ENCODE measurements around the gene GPC5. TPM values are rescaled to one million over a fixed set of nuclear protein-coding genes. Genes with fewer than 3 reads are reported as not detected.

The GPC5 gene
- total RNA-seq, 1 experiment from 2014 or later: 0.15 TPM

DNA sequence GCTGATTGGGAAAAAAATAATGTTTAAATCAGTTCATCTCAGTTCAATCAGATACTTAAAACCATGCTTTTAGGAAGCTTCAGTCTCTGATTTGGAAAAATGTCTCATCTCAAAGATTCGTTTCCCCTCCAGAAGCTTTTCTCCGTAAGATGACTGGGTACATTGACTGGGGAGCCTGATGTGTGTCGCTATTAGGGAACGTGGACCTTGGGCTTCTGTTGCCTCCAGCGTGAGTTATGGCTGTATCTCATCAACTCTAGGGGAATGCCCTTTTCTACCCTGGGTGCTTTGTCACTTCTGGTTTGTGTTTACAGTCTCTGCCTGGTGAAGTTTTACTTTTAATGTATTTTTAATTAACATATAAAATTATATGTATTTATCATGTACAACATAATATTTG lies 1192.7 kb downstream of the GPC5 start:
- Histone ChIP-seq H2BK20ac (ENCODE audit: low read depth, low read length, poor library complexity, severe bottlenecking) (no peak overlapping the region), H3K79me1 (ENCODE audit: insufficient read depth, low read depth, low read length, poor library complexity, severe bottlenecking) (no peaks in the 10 kb centered on the region), H3K9me3 (ENCODE audit: control insufficient read depth, low read depth, low read length) (no peaks in the 10 kb centered on the region), H4K20me1 (ENCODE audit: control insufficient read depth, insufficient read depth, insufficient read length) (no peaks in the 10 kb centered on the region), H2BK5ac (ENCODE audit: insufficient read length, low read length) (no peak overlapping the region), H4K5ac (ENCODE audit: insufficient read length, low read depth, low read length) (no peak overlapping the region), H3K18ac (ENCODE audit: insufficient read length, low read depth, low read length) (no peak overlapping the region), H3K27ac (ENCODE audit: insufficient read length, low read depth, low read length) (no peak overlapping the region), H3K4ac (ENCODE audit: low read depth, low read length) (no peak overlapping the region), H3K79me2 (ENCODE audit: insufficient read depth, low read length) (no peaks in the 10 kb centered on the region), H3K4me2 (ENCODE audit: insufficient read depth, insufficient read length, low read length) (no peak overlapping the region), H3T11ph (ENCODE audit: low read length) (no peak overlapping the region), H2BK120ac (ENCODE audit: low read depth, low read length, poor library complexity, severe bottlenecking) (no peak overlapping the region), H3K23me2 (ENCODE audit: insufficient read length, low read depth, low read length, poor library complexity, severe bottlenecking) (no peaks in the 10 kb centered on the region), H2BK12ac (ENCODE audit: insufficient read length, low read depth, low read length) (no peak overlapping the region), H2AK5ac (ENCODE audit: insufficient read length, low read length) (no peak overlapping the region), H2BK15ac (ENCODE audit: low read depth, low read length) (no peak overlapping the region), H3K14ac (ENCODE audit: insufficient read depth, low read length) (no peak overlapping the region), H3K56ac (ENCODE audit: insufficient read length, low read depth, low read length) (no peak overlapping the region), H3K27me3 (ENCODE audit: insufficient read depth, low read length) (no peaks in the 10 kb centered on the region), H3K23ac (ENCODE audit: insufficient read length, low read depth, low read length) (no peak overlapping the region), H4K91ac (ENCODE audit: insufficient read length, low read depth, low read length) (no peak overlapping the region), H3K4me1 (ENCODE audit: insufficient read depth, low read length) (no peaks in the 10 kb centered on the region), H3K9ac (ENCODE audit: extremely low read depth, insufficient read length, low read length) (no peak overlapping the region), H4K8ac (replicated peaks; ENCODE audit: insufficient read length, low read depth, low read length) (no peak overlapping the region), H2AFZ (ENCODE audit: low read length) (no peak overlapping the region)
- Mint-ChIP-seq H3K4me3 (no peak overlapping the region), H3K4me1 (no peaks in the 10 kb centered on the region), H3K27ac (no peak overlapping the region), H3K36me3 (ENCODE audit: insufficient read depth in 1 of 3, low read depth in 3 of 3) (no peaks in the 10 kb centered on the region), H3K27me3 (ENCODE audit: low read depth) (no peaks in the 10 kb centered on the region; the same call in 1 of the 2 replicates), H3K9me3 (no peaks in the 10 kb centered on the region; a peak in 1 of 5 replicates)
- TF ChIP-seq, protein P1, sequence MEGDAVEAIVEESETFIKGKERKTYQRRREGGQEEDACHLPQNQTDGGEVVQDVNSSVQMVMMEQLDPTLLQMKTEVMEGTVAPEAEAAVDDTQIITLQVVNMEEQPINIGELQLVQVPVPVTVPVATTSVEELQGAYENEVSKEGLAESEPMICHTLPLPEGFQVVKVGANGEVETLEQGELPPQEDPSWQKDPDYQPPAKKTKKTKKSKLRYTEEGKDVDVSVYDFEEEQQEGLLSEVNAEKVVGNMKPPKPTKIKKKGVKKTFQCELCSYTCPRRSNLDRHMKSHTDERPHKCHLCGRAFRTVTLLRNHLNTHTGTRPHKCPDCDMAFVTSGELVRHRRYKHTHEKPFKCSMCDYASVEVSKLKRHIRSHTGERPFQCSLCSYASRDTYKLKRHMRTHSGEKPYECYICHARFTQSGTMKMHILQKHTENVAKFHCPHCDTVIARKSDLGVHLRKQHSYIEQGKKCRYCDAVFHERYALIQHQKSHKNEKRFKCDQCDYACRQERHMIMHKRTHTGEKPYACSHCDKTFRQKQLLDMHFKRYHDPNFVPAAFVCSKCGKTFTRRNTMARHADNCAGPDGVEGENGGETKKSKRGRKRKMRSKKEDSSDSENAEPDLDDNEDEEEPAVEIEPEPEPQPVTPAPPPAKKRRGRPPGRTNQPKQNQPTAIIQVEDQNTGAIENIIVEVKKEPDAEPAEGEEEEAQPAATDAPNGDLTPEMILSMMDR (conservative IDR thresholded peaks at IDR 0.05): no peak
- no CpG with 5 or more reads among the region's 5 CpGs for WGBS (ENCODE audit: extremely low coverage, insufficient read length, low lambda C conversion rate)
- no peak for DNase-seq

Data from H9 (cell line).